G401.6 (cell line): ENCODE results near the gene MUC16.
"Not testable (repeated sequence)": the region's sequence is repeated elsewhere in the genome, so short reads cannot be mapped to it uniquely, and the experiment has no call there.

Source experiments
- FAIRE-seq: peaks from 2 replicates; lab custom pipeline; 2012; peaks lifted over from hg19 to GRCh38; lab: Jason Lieb, UNC

The MUC16 gene

GRCh38 chr19:9009935-9010651 lies at the start of gene MUC16:
TSS of gene MUC16 (minus strand) at chr19:9010409.
- FAIRE-seq: no peak

DNA sequence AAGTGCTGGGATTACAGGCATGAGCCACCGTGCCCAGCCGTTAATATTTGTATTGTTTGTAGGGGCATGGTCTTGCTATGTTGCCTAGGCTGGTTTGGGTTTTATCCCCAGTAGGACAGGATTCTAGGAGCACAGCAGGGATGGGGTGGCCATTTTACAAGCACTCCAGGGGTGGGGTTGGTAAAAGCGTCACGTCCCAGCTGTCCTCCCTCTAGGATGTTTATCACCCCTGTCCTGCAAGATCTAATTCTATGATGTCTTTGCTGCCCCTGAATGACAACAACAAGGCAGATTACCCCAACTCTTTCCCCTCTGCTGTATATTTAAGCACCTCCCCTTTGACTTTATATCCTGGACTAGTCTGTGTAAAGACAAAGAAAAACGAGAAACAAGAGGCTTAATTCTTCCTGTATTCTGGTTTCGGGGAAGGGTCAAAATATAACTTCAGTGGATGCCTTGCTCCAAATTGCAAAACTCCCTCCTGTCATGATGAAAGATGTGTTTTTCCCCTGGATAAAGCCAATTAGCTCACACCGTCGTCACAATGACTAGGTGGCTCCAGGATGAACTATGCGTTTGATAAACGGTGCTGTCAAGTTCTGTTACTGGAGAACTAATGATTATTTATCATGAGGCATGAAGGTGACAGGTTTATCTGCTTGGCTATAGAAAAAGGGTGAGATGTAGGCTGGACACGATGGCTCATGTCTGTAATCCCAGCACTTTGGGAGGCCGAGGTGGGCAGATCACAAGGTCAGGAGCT lies 48.9 kb upstream of the MUC16 start:
- FAIRE-seq: no peak

- no peak for FAIRE-seq
Observed at GRCh38 chr19:9057505-9058258, 47.5 kb upstream of the MUC16 start.

DNA sequence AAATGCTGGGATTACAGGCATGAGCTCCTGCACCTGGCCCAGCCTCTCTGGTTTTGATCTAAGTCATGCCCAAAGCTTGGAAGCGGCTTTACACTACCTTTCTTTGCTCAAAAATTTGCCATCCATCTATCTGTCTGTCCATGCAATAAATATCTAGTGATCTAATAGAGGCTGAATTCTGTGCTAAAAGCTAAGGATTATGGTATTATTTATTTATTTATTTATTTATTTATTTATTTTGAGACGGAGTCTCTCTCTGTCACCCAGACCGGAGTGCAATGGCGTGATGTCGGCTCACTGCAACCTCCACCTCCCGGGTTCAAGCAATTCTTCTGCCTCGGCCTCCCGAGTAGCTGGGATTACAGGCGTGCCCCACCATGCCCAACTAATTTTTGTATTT lies 45.9 kb upstream of the MUC16 start:
- FAIRE-seq: not testable (repeated sequence)

GRCh38 chr19:9054765-9055164 lies 44.6 kb upstream of the MUC16 start:
- FAIRE-seq: no peak

- FAIRE-seq: no peak
Observed at GRCh38 chr19:9054207-9054606, 44.0 kb upstream of the MUC16 start.

GRCh38 chr19:9053674-9054073 lies 43.5 kb upstream of the MUC16 start:
- not testable (repeated sequence) for FAIRE-seq

- FAIRE-seq: no peak
Observed at GRCh38 chr19:9052894-9053293, 42.7 kb upstream of the MUC16 start.

DNA sequence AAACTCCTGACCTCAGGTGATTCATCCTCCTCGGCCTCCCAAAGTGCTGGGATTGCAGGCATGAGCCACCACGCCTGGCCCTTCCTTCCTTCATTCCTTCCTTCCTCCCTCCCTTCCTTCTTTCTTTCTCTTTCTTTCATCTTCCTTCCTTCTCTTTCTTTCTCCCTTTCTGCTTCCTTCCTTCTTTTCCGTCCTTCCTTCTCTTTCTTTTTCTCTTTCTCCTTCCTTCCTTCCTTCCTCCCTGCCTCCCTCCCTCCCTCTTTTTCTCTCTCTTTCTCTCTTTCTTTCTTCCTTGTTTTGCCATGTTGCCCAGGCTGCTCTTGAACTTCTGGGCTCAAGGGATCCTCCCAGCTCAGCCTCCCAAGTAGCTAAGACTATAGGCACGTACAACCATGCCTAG lies 36.5 kb upstream of the MUC16 start:
- no peak for FAIRE-seq

GRCh38 chr19:9044449-9044848 lies 34.2 kb upstream of the MUC16 start:
- no peak for FAIRE-seq

DNA sequence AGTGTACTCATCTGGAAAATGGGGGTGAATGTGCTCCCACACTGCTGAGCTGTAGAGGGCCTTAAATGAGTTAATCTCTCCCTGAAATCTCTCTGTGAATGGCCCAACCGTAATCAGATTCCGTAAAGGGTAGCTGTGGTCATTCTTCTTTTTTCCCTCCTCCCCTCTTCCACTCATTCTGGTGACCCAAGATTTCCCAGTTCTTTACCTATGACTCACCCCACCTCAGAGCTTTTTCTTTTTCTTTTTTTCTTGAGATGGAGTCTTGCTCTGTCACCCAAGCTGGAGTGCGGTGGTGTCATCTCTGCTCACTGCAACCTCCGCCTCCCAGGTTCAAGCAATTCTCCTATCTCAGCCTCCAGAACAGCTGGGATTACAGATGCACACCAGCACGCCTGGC lies 33.3 kb upstream of the MUC16 start:
- FAIRE-seq: no peak

GRCh38 chr19:9041023-9041422 lies 30.8 kb upstream of the MUC16 start:
- no peak for FAIRE-seq

GRCh38 chr19:9040131-9040530 lies 29.9 kb upstream of the MUC16 start:
- FAIRE-seq: no peak

- FAIRE-seq: no peak
Observed at GRCh38 chr19:9039728-9040127, 29.5 kb upstream of the MUC16 start.

DNA sequence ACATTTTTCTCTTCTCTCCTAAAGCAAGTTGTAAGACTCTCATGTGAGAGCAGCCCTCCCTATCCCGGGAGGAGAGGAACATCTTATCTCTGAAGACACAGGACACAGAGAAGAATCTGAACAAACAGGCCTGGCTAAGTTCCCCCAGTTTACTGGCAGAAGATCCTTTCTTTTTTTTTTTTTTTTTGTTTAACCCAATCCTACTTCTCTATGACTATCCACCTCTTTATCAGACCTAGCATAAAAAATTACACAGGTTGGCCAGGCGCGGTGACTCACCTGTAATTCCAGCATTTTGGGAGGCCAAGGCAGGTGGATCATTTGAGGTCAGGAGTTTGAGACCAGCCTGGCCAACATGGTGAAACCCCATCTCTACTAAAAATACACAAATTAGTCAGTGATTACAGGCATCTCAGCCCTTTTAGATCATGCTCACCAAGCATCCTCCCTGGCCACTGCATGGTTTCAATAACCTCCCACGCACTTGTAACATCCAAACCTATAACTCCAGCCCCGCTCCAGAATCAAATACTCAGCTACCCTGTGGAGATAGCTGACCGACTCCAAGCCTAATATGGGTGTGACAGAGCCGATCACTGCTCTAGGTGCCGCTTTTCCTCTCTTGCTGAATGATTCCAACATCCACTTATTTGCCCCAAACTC lies 27.3 kb upstream of the MUC16 start:
- FAIRE-seq: no peak

DNA sequence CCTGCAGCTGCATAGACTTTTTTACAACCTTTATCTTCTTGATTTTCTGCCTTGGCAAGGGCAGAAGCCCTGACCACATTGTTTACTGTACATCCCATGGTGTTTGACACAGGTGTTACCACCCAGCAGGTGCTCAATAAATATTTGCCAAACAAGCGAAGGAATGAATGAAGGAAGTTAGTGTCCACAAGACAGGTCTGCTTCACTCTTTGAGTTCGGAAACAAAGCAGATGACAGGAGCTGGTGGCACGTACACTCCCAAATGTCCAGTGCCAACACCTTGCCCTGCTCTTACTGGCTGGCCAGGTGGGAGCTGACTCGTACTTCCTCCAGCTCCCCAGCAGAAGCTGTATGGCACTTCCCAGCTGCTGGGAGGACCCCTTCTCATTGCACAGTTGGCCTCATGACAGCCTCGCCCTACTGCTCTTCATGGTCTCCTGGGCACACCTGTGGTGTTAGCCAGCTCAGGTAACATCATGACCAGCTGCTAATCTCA lies 22.0 kb upstream of the MUC16 start:
- no peak for FAIRE-seq

GRCh38 chr19:9018163-9018875 lies 8.1 kb upstream of the MUC16 start:
- no peak for FAIRE-seq

DNA sequence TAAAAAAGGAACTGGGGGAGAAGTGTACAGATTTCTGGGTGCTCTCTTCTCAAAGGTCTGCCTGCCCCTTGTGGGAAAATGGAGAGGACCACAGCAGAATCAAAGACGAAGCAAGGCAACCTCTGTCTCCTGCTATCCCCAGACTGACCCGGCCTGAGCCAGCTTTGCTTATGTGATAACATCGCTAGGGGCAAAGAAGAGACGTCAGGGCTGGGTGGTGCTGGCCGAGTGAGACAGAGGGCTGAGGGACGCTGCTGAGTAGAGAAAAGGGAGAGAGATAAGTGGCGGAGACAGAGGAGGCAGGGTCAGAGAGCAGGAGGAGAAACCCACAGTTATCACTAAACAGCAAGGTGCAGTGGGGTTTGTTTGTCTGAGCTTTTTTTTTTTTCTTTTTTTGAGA lies 4.6 kb upstream of the MUC16 start:
- no peak for FAIRE-seq

DNA sequence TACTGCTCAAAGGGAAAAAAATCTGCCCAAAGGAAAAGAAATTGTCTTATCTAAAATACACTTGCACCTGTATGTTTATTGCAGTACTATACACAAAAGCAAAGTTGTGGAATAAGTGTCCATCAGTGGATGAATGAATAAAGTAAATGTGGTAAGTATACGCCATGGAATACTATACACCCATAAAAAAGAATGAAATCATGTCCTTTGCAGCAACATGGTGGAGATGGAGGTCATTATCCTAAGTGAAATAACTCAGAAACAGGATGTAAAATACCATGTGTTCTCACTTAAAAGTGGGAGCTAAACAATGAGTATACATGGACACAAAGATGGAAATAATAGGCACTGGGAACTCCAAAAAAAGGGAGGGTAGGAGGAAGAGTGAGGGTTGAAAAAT lies 3.8 kb upstream of the MUC16 start:
- FAIRE-seq: no peak

DNA sequence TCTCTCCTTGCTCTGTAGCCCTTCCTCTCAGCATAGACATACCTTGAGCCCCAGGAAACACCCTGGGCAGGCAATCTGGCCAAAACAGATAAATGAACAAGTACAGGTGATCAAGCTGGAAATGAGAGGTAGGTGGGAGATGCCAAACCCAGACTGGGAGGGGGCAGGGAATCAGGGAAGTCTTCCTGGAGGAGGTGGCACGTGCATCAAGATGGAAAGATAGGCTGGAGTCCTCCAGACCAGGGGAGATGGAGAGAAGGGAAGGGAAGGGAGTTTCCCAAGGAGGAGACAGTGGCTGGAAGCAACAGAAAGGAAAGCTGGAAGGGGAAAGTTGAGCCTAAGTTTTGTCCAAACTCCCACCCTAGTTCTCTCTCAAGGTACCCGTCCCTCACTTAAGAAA lies 1.7 kb upstream of the MUC16 start:
- no peak for FAIRE-seq

GRCh38 chr19:9010693-9011092 lies 484 bp upstream of the MUC16 start:
- no peak for FAIRE-seq

DNA sequence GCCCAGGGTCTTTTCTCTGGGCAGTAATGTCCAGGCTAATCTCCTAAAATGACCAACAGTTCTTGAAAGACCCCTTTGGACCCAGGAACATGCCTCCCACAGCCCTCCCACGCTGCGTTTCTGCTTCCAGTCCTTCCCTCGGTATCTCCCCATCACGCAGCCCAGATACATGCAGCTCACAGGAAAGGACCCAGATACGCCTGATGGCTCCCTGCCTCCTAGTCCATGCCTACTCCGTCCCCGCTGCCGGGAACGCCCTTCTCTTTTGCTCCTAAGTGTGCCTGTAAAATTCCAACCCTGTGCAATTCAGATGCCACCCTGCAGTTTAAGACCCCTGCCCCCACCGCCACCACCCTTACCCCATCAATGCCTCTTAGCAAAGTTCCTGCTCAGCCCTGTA lies 778 bp downstream of the MUC16 start:
- no peak for FAIRE-seq
